Epithelial cell of proximal tubule (primary cell): ENCODE measurements around the gene COL23A1. TPM values are rescaled to one million over a fixed set of nuclear protein-coding genes. Genes with fewer than 3 reads are reported as not detected.

Source experiments
- DNase-seq: peaks from one replicate; pipeline ENCODE4 v3.0.0-alpha.2; 2011; ENCODE audit warnings: low read depth
- H3K4me3 ChIP-seq: 2 replicates; pipeline ENCODE4 v1.5.1; 2011; ENCODE audit warnings: low read depth, mild to moderate bottlenecking, low read length
- total RNA-seq: library from RNA; depleted of rRNA; stranded (reverse); fragments of >200 nt; gene quantifications from 2 replicates; pipeline ENCODE4 v1.2.3, GENCODE V29; 2015
- TF ChIP-seq, protein P1 (sequence below): conservative IDR thresholded peaks from 2 replicates; pipeline ENCODE4 v1.5.1; 2012; ENCODE audit warnings: low read depth, mild to moderate bottlenecking, low read length

Gene COL23A1
- total RNA-seq, 1 donor from 2014 or later = not detected

DNA sequence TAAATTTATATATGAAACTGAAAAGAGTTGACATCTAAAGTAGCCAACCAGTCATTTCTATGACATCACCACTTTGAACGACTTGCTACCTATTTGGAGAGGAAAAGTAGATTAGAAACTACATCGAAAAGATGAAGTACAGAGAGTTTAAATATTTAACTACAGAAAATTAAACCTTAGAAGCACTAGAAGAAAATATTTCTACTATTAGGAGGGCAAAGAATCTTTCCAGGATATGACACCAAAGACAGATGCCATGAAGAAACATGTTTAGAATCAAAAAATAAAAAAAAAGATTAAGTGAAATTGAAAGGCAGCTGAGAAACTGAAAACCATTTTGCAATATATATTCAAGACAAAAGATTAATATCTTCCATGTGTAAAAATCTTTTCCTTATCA, 144.7 kb downstream of the COL23A1 start:
- no peak overlapping the region for H3K4me3 ChIP-seq
- no peak for DNase-seq
- TF ChIP-seq, protein P1, sequence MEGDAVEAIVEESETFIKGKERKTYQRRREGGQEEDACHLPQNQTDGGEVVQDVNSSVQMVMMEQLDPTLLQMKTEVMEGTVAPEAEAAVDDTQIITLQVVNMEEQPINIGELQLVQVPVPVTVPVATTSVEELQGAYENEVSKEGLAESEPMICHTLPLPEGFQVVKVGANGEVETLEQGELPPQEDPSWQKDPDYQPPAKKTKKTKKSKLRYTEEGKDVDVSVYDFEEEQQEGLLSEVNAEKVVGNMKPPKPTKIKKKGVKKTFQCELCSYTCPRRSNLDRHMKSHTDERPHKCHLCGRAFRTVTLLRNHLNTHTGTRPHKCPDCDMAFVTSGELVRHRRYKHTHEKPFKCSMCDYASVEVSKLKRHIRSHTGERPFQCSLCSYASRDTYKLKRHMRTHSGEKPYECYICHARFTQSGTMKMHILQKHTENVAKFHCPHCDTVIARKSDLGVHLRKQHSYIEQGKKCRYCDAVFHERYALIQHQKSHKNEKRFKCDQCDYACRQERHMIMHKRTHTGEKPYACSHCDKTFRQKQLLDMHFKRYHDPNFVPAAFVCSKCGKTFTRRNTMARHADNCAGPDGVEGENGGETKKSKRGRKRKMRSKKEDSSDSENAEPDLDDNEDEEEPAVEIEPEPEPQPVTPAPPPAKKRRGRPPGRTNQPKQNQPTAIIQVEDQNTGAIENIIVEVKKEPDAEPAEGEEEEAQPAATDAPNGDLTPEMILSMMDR = no peak

DNA sequence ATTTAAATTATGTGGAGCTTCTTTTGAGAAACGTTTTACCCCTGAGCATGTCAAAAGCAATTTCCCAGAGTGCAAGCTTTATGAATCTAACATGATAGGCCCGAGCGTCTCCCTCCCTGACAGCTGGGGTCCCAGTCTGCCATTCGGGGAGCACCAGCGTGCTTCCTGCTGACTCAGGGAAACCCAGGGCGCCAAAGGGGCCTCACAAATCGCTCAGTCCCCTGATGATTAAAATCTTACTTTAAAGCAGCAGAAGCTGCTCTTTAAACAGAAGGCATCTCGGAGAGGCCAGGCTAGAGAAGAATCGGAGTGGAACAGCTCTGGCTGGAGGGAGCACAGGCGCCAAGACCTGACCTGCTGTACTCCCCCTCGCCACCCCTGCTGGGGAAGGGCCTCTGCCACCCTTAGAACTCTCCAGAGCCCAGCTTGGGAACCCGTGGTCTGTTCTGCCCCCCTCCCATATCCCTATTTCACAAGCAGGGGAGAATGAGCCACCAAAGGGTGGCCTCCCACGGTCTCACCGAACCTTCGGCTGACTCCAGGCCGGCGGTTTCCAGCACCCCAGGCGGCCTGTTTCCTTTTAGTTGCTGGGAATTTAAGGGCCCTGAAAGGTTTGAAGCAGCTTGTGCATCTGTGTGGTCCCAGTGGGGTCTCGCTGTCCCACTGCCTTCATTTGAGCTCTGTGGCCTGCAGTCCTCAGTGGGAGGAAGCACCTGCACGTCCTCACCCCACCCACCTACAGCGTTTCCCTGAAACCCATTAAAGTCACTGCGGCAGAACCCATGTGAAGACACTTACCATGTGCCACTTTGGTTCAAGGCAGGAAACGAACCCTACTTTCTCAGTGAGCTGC, 147.6 kb downstream of the COL23A1 start:
- TF ChIP-seq, protein P1 = no peak
- no peak overlapping the region for H3K4me3 ChIP-seq
- no peak for DNase-seq

DNA sequence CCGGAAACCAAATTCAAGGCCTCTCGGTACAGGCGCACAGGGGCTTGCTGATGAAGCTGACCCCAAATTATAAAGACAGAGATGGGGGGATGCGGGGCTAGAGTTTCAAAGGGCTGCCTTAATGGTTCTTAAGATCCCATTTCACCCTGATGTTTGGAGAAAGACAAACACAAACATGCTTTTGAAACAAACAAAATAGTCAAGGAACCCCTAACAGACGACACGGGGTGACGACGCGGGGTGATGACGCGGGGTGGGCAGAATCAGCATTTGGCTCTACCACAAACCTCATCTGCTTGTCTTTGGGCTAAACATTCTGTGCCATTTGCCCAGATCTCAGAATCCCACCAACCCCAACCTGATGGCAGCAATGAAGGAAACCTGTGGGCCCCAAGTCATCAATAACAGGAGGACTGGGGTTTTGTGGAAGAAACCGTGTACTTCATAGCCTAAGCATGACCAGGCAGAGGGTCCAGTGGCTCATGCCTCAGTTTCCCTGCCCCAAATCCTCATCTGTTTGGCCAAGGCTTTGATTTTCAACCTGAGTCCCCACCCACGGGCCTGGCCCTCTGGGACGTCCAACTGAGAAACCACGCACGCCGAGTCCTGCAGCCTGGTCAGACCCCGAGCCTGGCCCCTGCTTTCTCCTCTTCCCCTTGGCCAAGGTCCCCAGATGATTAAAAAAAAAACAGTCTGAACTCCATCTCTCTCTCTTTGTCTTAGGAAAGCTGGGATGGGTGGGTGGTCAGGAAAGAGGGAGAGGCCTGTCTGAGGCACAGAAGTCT, 148.5 kb downstream of the COL23A1 start:
- DNase-seq = no peak
- TF ChIP-seq, protein P1 = no peak
- no peak overlapping the region for H3K4me3 ChIP-seq

DNA sequence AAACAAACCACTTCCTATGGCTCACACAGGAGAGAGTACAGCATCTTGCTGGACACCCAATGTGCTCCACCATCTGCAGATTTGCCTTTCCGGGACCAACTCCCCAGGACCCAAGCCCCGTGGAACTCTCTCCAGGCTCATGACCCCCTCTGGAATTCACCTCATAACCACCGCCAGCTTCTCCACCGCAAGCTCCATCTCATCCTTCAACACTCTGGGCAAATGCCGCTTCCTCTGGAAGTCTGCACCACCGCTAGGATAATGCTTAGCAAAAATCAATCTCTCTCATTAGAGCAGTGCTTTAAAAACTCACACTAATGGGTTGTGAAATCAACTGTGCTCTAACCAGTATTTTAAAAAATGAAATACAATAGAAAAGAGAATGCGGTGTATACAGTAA, 150.0 kb downstream of the COL23A1 start:
- no peak for DNase-seq
- H3K4me3 ChIP-seq = no peak overlapping the region
- TF ChIP-seq, protein P1 = no peak

DNA sequence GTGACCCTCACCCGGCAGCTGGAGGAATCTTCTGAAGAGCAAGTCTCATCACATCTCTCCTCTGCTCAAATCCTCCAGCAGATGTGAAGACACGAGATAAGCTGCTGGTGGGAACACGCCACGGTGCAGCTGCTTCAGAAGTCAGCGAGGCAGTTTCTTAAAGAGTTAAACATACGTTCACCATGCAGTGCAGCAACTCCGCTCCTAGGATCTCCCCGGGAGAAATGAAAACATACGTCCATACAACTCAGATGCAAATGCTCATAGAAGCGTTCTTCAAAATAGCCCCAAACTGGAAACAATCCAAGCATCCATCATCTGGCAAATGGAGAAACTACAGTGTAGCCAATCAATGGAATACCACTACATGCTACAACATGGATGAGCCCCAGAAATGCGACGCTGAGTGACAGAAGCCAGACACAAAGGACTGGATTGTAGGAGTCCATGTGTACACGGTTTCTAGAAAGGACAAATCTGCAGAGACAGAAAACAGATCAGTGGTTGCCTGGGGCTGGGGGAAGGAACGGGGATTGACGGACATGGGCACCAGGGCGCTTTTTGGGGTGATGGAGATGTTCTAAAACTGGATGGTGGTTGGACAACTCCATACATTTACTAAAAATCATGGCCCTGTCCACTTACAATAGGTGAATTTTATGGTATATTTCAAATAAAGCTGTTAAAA, 150.6 kb downstream of the COL23A1 start:
- H3K4me3 ChIP-seq = no peak overlapping the region
- TF ChIP-seq, protein P1 = no peak
- no peak for DNase-seq

GRCh38 chr5:178438796-178439195, 151.4 kb downstream of the COL23A1 start:
- TF ChIP-seq, protein P1 = no peak
- DNase-seq = no peak
- no peak overlapping the region for H3K4me3 ChIP-seq
